ENCODE measurements around the gene FBXL7. TPM values are rescaled to one million over a fixed set of nuclear protein-coding genes. Genes with fewer than 3 reads are reported as not detected.

Gene FBXL7
- total and polyA plus RNA-seq, 2 donors (not counting 3 experiments of a cell fraction or from before 2014, with no cell fraction given), result 23.5 to 32.2 TPM

- POLR2A ChIA-PET, result no interaction called here
- dilution Hi-C loops (cut with MboI; ENCODE audit: extremely low pct_ligation_motif_present, low sequenced_read_pairs), result no loop called here
- TF ChIP-seq POLR2AphosphoS5 (IDR thresholded peaks at IDR 0.05; ENCODE audit: insufficient read depth, low read depth, low read length) (no peak), EZH2 (IDR thresholded peaks at IDR 0.05; ENCODE audit: borderline replicate concordance, low read depth, low read length, severe bottlenecking) (no peak), MAX (IDR thresholded peaks at IDR 0.05; ENCODE audit: insufficient read depth, insufficient read length) (no peak), FOS (IDR thresholded peaks at IDR 0.05; ENCODE audit: borderline replicate concordance, insufficient read depth, low read length) (no peak), POLR2A (IDR thresholded peaks at IDR 0.05; ENCODE audit: low read depth, low read length) (no peak), JUN (IDR thresholded peaks at IDR 0.05; ENCODE audit: borderline replicate concordance, insufficient read depth, insufficient read length, low read depth) (no peak), CTCF (IDR thresholded peaks at IDR 0.05; ENCODE audit: extremely low read depth in 1 of 2, insufficient read depth in 1 of 2, low read depth in 1 of 2, low read length in 2 of 2) (no peak), MYC (IDR thresholded peaks at IDR 0.05; ENCODE audit: low read depth, low read length) (no peak), GATA2 (IDR thresholded peaks at IDR 0.05; ENCODE audit: insufficient read depth, insufficient read length, low read depth, low read length) (no peak)
These were observed 40.0 kb downstream of the FBXL7 start for GRCh38 chr5:15539951-15540350.

More at GRCh38 chr5:15539951-15540350, 40.0 kb downstream of the FBXL7 start:
- DNase-seq (ENCODE audit: low read depth, low spot score) (no peak), FAIRE-seq (no peak)
- no peaks in the 10 kb centered on the region for H3K4me1 ChIP-seq (ENCODE audit: control insufficient read depth, extremely low read depth, insufficient read depth, low read length)
- H3K36me3 ChIP-seq (ENCODE audit: control insufficient read depth in 2 of 2, extremely low read depth in 1 of 2, insufficient read depth in 2 of 2, low read length in 2 of 2), result no peaks in the 10 kb centered on the region
- H3K27me3 ChIP-seq (ENCODE audit: control insufficient read depth in 2 of 2, insufficient read depth in 2 of 2, low read length in 2 of 2), result no peaks in the 10 kb centered on the region
- no peaks in the 10 kb centered on the region for H3K9me1 ChIP-seq (replicated peaks; ENCODE audit: control insufficient read depth, extremely low read depth, insufficient read depth, low read length)
- no peak overlapping the region for H3K4me3 ChIP-seq (replicated peaks in 1 of 3; ENCODE audit: insufficient read depth in 1 of 3, low read depth in 1 of 3, low read length in 3 of 3)
- H3K79me2 ChIP-seq (ENCODE audit: control insufficient read depth, insufficient read depth, low read length), result peaks cover 12% of the 10 kb centered on the region
- no peak overlapping the region for H3K27ac ChIP-seq (ENCODE audit: insufficient read depth, low read depth, low read length)
- no peak overlapping the region for H2AFZ ChIP-seq (ENCODE audit: low read depth, low read length)
- H3K4me2 ChIP-seq (ENCODE audit: insufficient read depth, low read length), result no peak overlapping the region
- CTCF ChIA-PET, result interaction anchor here (1.4 kb wide), 1 partner anchor 34 kb away, joined by 4 read pairs; no protein-coding TSS in a partner anchor
- no TSS peak for BruUV-seq (replicated peaks)
- no peak overlapping the region for H3K9ac ChIP-seq (replicated peaks; ENCODE audit: extremely low read depth, insufficient read depth, low read length)
- no peaks in the 10 kb centered on the region for H3K9me3 ChIP-seq (replicated peaks; ENCODE audit: control insufficient read depth, insufficient read depth, low read length)
- peaks cover under 1% of the 10 kb centered on the region for H4K20me1 ChIP-seq (replicated peaks; ENCODE audit: control insufficient read depth, extremely low read depth, insufficient read depth, low read length)
- intact Hi-C loops (cut with micrococcal nuclease), result no loop called here

Measured in endothelial cell of umbilical vein (primary cell).